Right atrium auricular region (tissue), 2 donors: Measurements from ENCODE around the gene TLE4. TPM values are rescaled to one million over a fixed set of nuclear protein-coding genes. Genes with fewer than 3 reads are reported as not detected.

ENCODE experiments used
- DNase-seq: peaks from one replicate; pipeline ENCODE4 v3.0.0-alpha.2; 2019; ENCODE audit warnings: low spot score
- H3K27ac ChIP-seq, 2 donors: fragments of 200-600 bp; sonication (generic); 1 replicate in 1 of 2; 2 replicates in 1 of 2; pipeline ENCODE4 v1.5.1; 2016 to 2019
- H3K27me3 ChIP-seq, 2 donors: fragments of 200-600 bp; sonication (generic); one replicate each; pipeline versions ENCODE4 v1.5.1 to v1.6.0; 2017 to 2019
- H3K36me3 ChIP-seq: fragments of 200-600 bp; sonication (generic); one replicate; pipeline ENCODE4 v1.5.1; 2016
- H3K4me1 ChIP-seq, 2 donors: fragments of 200-600 bp; sonication (generic); one replicate each; pipeline versions ENCODE4 v1.5.1 to v1.6.0; 2017 to 2019
- H3K4me3 ChIP-seq, 2 donors: fragments of 200-600 bp; sonication (generic); 1 replicate in 1 of 2; 2 replicates in 1 of 2; pipeline ENCODE4 v1.5.1; 2017 to 2019; ENCODE audit warnings: mild to moderate bottlenecking in 1 of 2, moderate library complexity in 1 of 2
- H3K9me3 ChIP-seq, 2 donors: fragments of 200-600 bp; sonication (generic); one replicate each; pipeline ENCODE4 v1.5.1; 2019
- total RNA-seq, 2 donors: library from RNA; depleted of rRNA; stranded (reverse); fragments of >200 nt; gene quantifications; one replicate each; pipeline ENCODE4 v1.1.0, GENCODE V29; 2016
- TF ChIP-seq, protein P1 (sequence below), 2 donors: fragments of 200-600 bp; sonication (generic); IDR thresholded peaks; one replicate each; pipeline ENCODE4 v1.5.1; 2019; ENCODE audit warnings: antibody characterized with exemption in 2 of 2

Gene TLE4
- total RNA-seq, 2 donors from 2014 or later: 18.9 to 26.1 TPM

DNA sequence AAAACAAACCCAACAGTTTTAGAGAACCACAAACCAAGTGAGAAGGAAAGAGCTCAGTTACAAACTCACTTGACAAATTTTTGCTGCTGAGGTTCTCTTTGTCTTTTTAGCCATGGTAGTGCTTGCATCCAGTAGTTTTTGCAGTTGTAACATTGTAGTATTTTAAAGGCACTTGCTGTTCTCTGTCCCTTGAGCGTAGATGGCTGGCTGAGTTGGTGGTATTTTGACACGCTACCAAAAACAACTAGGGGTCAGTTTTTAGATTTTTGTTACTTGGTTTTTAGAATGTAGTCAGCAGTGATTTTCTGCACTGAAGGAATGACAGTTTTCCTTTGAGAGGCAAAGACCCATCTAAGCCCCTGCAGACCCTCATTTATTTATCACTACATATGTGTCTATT lies 58.0 kb downstream of the TLE4 start:
- H3K27ac ChIP-seq: no peak overlapping the region
- TF ChIP-seq, protein P1, sequence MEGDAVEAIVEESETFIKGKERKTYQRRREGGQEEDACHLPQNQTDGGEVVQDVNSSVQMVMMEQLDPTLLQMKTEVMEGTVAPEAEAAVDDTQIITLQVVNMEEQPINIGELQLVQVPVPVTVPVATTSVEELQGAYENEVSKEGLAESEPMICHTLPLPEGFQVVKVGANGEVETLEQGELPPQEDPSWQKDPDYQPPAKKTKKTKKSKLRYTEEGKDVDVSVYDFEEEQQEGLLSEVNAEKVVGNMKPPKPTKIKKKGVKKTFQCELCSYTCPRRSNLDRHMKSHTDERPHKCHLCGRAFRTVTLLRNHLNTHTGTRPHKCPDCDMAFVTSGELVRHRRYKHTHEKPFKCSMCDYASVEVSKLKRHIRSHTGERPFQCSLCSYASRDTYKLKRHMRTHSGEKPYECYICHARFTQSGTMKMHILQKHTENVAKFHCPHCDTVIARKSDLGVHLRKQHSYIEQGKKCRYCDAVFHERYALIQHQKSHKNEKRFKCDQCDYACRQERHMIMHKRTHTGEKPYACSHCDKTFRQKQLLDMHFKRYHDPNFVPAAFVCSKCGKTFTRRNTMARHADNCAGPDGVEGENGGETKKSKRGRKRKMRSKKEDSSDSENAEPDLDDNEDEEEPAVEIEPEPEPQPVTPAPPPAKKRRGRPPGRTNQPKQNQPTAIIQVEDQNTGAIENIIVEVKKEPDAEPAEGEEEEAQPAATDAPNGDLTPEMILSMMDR (IDR thresholded peaks at IDR 0.05): no peak

DNA sequence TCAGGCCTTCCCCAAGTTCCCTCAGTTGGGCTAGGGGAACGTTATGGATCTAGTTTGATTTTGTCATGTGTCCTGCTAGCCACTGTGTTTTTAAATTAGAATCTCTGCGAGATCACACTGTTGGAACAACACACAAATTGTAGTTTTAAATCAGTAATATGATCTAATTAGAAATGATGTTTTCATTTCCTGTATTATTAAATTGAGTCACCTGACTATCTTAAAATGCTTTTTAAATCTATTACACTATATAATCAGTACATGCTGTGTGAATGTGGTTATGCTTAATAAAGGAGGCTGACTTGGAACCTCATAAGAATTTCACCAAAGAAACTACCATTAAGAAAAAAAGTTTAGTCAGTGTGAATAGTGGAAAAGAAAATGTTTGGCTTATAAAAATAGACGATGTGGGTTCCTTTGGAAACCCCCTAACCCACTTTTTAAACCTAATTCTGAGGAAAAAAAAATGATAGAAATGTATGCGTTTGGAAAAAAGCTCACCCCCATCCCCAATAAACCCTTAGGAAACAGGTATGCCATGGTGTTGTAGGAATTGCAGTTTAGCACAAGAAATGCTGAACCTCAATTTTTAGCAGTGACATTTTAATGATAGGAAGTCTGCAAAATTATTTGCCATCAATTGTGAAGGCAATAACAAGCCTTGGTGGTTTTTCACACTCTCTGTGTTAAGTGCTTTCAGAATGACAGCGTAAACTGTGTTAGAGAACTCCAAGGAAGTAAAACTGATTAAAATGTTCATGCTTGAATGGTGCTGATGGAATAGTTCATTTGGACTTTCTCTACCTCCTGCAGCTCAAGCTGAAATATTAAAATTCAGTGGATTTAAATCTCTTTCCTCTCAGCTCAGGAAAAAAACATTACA lies 59.0 kb downstream of the TLE4 start:
- H3K27ac ChIP-seq: no peak overlapping the region
- TF ChIP-seq, protein P1 (IDR thresholded peaks at IDR 0.05): no peak
- DNase-seq: no peak
- H3K27me3 ChIP-seq: no peaks in the 10 kb centered on the region
- no peaks in the 10 kb centered on the region for H3K36me3 ChIP-seq
- H3K4me3 ChIP-seq: no peak overlapping the region
- H3K4me1 ChIP-seq: no peaks in the 10 kb centered on the region
- H3K9me3 ChIP-seq: no peaks in the 10 kb centered on the region

More for the DNA sequence above, 58.0 kb downstream of the TLE4 start:
- DNase-seq: no peak
- no peaks in the 10 kb centered on the region for H3K9me3 ChIP-seq
- H3K36me3 ChIP-seq: no peaks in the 10 kb centered on the region
- no peaks in the 10 kb centered on the region for H3K4me1 ChIP-seq
- no peak overlapping the region for H3K4me3 ChIP-seq
- H3K27me3 ChIP-seq: no peaks in the 10 kb centered on the region

DNA sequence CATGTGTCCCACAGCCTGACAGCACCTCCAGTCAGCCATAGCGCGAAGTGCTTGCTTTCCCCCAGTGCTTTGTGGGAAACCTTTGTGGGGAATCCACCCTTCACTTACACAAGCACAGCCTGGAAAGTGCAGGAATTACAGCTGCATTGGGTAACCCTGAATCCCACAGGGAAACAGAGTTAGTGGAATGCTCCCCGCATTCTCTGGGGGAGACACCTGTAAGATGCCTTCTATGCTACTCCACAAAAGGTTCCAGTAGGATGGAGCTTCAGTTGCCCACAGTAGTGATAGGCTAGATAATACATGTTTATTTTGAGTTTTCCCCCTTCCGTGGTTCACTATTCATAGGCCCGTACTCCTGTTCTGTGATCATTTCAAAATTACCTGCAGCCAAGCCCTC lies 60.3 kb downstream of the TLE4 start:
- Histone ChIP-seq H3K36me3 (no peaks in the 10 kb centered on the region), H3K9me3 (no peaks in the 10 kb centered on the region), H3K4me3 (no peak overlapping the region), H3K27ac (no peak overlapping the region), H3K4me1 (no peaks in the 10 kb centered on the region), H3K27me3 (no peaks in the 10 kb centered on the region)
- no peak for DNase-seq
- TF ChIP-seq, protein P1 (IDR thresholded peaks at IDR 0.05): no peak

DNA sequence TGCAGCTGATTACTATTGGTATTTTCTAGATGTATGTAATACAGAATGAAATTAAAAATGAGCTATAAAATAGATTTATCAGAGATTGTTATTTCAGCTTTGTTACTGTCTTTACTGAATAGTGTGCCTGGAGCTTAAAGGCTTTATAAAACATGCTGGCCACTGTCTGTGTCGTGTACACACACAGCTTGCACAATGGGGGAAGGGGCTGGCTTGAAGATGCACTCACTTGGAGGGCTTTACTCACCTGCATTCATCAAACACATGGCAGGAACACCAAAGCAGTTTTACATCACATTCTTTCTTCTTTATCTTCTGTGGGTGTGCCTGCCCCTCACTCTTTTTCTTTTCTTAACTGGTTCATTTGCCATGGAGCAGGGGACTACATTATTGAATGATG lies 60.9 kb downstream of the TLE4 start:
- H3K36me3 ChIP-seq: no peaks in the 10 kb centered on the region
- no peak for DNase-seq
- H3K27me3 ChIP-seq: no peaks in the 10 kb centered on the region
- TF ChIP-seq, protein P1 (IDR thresholded peaks at IDR 0.05): no peak
- no peak overlapping the region for H3K4me3 ChIP-seq
- H3K4me1 ChIP-seq: no peaks in the 10 kb centered on the region
- H3K27ac ChIP-seq: no peak overlapping the region
- no peaks in the 10 kb centered on the region for H3K9me3 ChIP-seq

DNA sequence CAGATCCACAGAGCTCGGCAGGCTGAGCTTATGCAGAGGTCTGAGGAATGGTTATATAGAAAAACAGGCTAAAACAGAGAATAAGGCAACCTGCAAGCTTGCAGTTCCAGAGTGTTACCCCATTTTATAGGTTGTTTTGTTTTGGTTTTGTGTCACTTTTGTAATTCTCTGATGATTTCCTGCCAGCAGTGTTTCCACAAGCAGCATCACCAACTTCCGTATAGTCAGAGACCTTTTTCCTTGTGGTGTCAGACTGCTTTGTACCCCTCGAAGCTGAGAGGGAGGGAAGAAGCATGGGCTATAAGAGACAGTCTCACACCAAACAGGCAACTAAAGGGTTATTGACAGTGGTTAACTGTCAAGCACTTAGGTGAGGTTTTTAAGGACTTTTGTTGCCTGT lies 61.8 kb downstream of the TLE4 start:
- no peaks in the 10 kb centered on the region for H3K9me3 ChIP-seq
- H3K27me3 ChIP-seq: no peaks in the 10 kb centered on the region
- TF ChIP-seq, protein P1 (IDR thresholded peaks at IDR 0.05): no peak
- no peak for DNase-seq
- H3K27ac ChIP-seq: no peak overlapping the region
- H3K36me3 ChIP-seq: no peaks in the 10 kb centered on the region
- no peak overlapping the region for H3K4me3 ChIP-seq
- H3K4me1 ChIP-seq: no peaks in the 10 kb centered on the region
